GM18526 (cell line): ENCODE data around the gene NHLRC4.

ENCODE experiments used
- POLR2A ChIP-seq: IDR thresholded peaks from 3 replicates; pipeline ENCODE4 v1.6.1; 2011; ENCODE audit not compliant: insufficient read length; ENCODE audit errors: extremely low read depth

Gene NHLRC4

GRCh38 chr16:608019-608418 is 41.2 kb downstream of the NHLRC4 start:
- TF ChIP-seq POLR2A, result no peak

DNA sequence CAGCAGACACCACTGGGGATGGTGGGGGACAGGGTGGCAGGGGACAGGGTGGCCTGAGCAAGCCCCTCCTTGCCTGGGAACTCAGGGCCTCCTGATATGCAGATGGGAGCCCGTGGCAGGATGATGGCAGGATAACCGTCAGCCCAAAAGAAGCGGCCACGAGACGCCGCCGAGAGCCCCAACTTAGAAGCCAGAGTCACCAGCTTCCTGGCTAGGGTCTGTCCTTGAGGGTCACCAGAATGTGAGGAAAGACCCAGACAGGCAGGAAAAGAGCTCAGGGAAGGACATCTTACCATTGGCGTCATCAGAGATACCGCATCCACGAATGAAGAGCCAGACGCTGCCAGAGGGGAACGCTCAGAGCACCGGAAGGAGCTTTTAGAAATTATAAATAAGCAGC is 42.5 kb downstream of the NHLRC4 start:
- no peak for TF ChIP-seq POLR2A

DNA sequence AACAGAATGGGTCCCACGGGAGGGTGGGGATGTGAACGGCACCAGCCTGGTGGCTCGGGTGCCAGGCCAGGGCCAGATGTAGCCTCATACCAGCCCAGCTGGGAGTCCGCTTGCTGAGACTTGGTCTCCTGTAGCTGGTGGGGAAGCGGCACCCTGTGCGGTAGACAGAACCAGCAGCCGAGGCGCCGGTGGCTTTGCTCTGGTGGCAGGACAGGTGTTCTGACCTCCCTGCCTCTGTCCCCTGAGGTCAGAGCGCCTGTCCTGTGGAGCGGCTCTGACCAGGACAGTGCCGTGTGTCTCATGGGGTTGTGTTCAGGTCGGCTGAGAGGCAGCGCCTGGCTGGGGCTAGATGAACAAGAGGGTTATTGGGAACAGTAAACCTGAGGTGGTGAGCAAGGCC is 43.2 kb downstream of the NHLRC4 start:
- TF ChIP-seq POLR2A, result no peak

DNA sequence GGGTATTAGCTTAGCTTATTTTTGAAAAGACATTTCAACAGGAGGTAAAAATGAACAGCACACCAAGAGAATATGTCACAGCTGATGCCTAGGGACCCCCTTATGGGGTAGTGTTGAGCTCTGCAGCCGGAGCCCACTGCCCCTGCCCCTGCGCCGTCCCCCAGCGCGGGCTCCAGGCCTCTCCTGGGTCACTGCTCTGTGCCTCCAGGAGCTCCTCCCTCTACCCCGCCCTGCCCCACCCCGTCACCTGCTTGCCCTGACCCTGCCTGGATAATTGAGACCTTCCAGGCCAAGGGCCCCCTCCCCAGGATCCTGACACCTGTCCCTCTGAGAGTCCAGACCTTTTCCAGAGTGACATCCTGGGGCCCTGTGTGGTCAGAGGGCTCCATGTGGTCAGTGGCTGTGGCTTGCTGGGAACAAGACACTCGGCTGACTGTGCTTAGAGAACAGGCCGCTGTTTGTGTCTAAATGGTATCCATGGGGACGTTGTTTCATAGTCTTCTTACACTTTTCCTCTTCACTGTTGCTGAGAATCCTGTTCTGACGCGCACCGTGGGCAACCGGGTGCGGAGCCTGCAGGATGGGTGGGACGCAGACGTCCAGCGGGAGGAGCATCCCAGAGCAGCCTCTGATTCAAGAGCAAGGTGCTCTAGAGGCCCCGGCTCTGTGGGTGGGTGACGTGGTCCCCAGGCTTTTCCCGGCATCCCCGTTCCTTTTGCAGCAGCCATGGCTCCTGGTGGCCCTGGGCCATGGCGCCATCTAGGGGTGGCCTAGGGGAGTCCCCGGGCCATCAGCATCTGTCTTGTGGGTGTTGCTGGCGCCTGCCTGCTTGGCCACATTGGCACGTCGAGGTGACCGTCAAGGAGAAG is 43.9 kb downstream of the NHLRC4 start:
- TF ChIP-seq POLR2A, result no peak

GRCh38 chr16:615122-615521 is 48.3 kb downstream of the NHLRC4 start:
- TF ChIP-seq POLR2A, result no peak

DNA sequence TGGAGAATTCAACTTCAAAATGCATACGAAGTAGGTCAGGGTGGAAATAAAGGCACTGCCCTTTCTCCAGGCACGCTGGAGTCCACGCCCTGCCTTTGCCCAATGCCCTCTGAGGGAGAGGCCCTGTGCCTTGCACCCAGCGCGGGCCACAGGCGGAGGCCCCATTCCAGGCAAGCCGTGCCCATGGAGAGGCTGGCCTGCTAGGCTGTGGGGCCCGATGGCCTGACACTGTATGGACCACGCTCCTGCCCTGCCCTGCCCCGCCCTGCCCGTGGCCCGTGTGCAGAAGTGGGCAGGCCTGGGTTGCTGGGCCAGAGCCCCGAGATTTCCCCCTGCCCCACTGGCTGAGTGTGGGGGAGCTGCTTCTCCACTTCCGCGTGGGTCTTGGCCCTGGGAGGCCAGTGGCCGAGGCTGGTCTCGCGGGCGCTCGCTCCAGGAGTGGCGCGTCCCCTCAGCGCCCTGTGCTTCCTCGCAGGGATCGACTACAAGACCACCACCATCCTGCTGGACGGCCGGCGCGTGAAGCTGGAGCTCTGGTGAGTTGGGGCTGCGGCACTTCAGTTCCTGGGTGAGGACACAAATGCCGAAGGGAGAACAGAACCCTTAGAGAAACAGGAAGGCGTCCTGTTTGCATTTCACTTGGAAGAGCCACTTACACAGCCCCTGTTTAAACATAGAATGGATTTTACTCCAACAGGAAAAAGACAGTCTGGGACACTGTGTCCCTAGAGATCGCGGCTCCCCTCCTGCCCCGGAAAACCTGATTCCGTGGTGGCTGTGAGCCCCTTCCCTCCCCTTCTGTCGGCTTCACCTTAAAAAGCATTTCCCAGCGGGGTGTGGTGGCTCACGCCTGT is 50.2 kb downstream of the NHLRC4 start:
- TF ChIP-seq POLR2A, result no peak

DNA sequence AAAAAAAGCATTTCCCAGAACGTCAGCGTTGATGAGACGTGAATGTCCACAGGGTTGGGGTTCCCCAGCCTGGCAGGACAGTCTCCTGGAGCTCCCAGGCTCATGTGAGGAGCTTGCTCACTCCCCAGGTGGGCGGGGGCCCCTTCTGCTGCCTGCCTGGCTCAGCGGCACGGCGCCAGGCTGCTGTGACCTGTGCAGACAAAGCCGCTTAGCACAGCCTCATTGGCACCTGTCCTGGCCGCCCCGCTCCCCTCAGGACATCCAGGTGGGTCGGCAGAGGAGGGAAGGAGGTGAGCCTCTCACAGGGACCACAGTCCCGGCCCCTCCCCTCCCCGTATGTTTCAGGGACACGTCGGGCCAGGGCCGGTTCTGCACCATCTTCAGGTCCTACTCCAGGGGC is 51.0 kb downstream of the NHLRC4 start:
- no peak for TF ChIP-seq POLR2A
